KOPT-K1 (cell line): ENCODE data around the gene PYGO1.

Experiments used
- H3K27ac ChIP-seq: fragments of 200-600 bp; sonication (generic); 2 replicates; pipeline ENCODE4 v1.5.1; 2016; ENCODE audit warnings: antibody characterized with exemption, mild to moderate bottlenecking, low read depth, low read length; ENCODE audit not compliant: poor library complexity, severe bottlenecking
- H3K36me3 ChIP-seq: fragments of 200-600 bp; sonication (generic); 2 replicates; pipeline ENCODE4 v1.5.1; 2017; ENCODE audit warnings: antibody characterized with exemption, mild to moderate bottlenecking, low read length, moderate library complexity; ENCODE audit not compliant: insufficient read depth
- H3K9me3 ChIP-seq: fragments of 200-600 bp; sonication (generic); 2 replicates; pipeline ENCODE4 v1.5.1; 2017; ENCODE audit warnings: antibody characterized with exemption, low read length, mild to moderate bottlenecking; ENCODE audit not compliant: insufficient read depth, poor library complexity, severe bottlenecking

PYGO1 gene

DNA sequence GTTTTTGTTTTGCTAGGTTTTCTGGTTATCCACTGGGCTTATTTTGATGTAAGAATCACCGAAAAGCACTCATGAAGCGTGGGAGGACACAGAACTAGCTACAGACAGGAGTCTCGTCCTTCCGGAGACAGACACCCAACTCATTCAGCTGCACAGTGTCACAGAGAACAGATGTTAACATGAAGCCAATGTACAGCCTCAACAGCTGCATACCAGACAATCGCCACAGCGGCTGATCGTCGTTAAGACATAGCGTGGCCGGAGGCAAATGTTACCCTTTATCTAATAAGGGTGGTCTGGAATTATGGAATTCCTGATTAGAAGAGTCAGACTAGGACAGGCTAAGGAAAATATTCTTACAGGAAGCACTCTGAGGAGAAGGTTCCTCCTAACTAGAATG, 1.1 kb upstream of the PYGO1 start:
- Histone ChIP-seq H3K9me3 (peaks cover 4% of the 10 kb centered on the region), H3K27ac (no peak overlapping the region), H3K36me3 (no peaks in the 10 kb centered on the region)

DNA sequence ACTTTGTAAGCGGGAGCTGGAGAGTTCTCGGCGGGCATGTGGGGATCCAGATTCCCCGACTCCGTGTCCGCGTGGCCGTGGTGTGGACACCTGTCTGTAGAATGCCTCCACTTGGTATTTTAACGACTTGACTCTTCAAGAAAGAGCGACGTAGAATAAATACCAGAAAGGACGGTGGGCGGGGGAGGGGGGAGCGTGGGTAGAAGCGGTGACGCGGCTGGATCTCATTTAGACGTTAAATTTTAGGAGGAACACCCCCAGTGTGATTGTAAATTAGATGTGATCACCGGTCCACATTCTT, 620 bp upstream of the PYGO1 start:
- no peak overlapping the region for H3K27ac ChIP-seq

DNA sequence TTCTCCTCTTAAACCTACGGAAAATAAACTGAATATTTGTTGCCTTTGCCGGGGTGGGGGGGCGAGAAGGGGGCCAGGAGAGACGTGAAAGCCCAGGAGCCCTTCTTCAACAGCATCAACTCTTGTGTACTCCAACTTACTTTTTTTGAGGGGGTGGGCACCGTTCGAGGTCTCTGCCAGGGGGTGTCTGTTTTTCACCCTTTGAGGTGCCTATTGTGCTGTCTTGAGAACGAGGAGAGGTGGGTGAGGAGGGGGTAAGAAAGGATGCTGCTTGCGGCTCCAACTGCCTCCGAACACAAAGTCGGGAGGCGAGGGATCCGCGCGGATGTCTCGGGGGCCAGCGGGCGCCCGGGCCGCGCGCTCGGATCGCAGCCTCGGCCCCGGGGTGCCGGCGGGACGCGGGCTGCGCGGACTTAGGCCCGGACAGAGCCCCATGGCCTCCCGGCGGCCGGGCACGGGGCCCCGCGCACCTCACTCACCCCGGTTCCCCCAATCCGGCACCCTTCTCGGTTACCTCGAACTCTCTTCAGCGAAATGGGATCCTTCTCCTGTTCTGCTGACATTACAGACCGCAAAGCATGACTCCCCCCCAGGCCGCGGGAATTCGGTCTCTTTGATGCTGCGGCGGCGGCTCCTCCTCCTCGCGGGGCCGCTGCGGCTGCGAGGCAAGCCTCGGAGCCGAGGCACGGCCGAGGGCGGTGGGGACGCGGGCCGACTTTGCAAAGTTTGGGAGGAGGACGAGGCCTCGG, 650 bp downstream of the PYGO1 start:
- Histone ChIP-seq H3K36me3 (no peaks in the 10 kb centered on the region), H3K9me3 (peaks cover 4% of the 10 kb centered on the region), H3K27ac (no peak overlapping the region)

More for the DNA sequence above, 620 bp upstream of the PYGO1 start:
- Histone ChIP-seq H3K36me3 (no peaks in the 10 kb centered on the region), H3K9me3 (peaks cover 4% of the 10 kb centered on the region)

DNA sequence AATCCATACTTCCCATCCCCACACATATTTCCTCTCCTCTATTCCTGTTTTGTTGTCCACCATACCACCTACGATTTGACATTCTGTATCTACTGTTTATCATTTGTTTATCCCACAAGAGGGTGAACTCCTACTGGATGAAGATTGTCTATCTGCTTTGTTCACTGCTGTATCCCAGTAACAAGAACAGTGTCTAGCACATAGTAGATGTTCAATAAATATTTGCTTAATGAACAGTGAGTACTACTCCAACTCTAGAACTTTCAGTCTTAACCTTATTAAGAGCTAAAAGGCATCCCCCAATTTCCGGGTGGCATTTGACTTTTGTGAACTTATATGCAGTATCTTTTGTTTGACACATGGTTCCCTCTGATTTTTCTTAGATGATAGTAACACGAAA, 1.3 kb downstream of the PYGO1 start:
- Histone ChIP-seq H3K27ac (no peak overlapping the region), H3K9me3 (peaks cover 4% of the 10 kb centered on the region), H3K36me3 (no peaks in the 10 kb centered on the region)

DNA sequence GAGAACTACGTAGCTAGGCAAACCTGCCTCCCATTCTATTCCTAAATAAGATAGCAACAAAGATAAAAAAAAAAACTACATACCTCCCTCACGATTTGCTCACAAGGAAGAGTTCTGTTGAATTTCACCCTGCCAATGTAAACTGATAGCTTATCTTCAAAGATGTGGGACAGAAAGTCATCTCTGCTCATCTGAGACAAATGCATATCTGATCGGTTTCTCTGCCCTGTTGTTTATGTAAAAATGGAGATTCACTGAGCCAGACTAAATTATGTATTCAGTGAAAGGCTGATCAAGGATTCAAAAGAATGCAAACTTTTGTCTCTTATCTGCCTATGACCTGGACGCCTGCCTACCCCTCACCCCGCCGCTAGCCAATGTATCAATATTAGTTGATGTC, 11.2 kb downstream of the PYGO1 start:
- Histone ChIP-seq H3K9me3 (no peaks in the 10 kb centered on the region), H3K27ac (no peak overlapping the region), H3K36me3 (no peaks in the 10 kb centered on the region)

DNA sequence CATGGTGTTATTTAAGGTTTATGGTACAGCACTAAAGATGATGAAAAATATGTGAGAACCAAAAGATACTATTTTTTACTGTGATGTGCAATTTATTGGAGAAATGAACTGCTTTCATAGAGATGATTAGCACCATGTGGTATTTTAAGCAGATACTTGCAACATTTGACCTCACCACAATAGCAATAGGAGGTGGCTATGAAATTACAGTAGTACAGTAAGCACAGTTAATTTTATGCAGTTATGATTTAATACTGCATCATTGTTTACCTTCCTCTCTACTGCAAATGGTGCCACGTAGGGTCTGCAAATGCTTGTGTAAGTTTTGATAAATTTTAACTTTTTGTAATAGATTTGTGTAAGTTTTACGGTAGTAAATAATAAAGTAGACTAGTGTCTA, 14.0 kb downstream of the PYGO1 start:
- H3K36me3 ChIP-seq: no peaks in the 10 kb centered on the region
- H3K9me3 ChIP-seq: peaks cover 5% of the 10 kb centered on the region
- no peak overlapping the region for H3K27ac ChIP-seq

DNA sequence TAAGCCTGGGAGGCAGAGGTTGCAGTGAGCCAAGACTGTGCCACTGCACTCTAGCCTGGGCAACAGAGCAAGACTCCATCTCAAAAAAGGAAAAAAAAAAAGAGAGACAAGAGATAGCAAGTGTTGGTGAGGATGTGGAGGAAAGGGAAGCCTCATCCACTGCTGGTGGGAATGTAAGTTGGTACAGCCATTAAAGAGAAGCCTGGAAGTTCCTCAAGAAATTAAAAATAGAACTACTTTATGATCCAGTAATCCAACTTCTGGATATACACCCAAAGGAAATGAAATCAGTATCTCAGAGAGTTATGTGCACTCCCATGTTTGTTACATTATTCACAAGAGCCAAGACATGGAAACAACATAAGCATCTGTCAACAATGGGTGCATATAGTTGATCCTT, 14.9 kb downstream of the PYGO1 start:
- Histone ChIP-seq H3K9me3 (peaks cover 5% of the 10 kb centered on the region), H3K27ac (no peak overlapping the region), H3K36me3 (no peaks in the 10 kb centered on the region)

DNA sequence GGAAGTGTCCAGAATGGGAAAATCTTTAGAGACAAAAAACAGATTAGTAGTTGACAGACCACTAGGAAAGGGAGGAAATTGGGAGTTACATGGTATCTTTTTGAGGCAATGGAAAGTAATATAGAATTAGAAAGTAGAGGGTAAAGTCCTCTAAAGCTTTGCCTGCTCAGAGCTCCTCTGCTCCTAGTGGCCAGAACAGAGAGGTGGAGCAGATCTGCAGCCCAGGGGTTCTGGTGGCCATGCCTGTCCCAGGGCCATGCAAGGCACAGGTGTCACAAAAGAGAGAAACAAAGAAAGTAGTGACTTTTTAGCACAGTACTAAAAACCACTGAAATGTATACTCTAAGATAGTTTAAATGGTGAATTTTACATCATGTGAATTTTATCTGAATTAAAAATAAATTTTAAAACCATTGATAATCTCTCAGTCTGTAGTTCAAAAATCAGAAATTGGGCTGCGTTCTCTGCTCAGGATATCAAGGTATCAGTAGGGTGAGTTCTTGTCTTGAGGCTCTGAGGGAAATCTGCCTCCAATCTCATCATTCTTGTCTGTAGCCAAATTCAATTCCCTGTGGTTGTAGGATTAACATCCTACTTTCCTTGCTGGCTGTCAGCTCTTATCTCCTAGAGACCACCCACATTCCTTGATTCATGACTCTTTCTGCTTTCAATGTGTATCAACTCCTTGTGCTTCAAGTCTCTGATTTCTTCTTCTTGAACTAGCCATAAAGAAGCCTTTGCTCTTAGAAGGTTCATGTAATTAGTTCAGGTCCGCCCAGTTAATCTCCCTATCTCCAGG, 23.6 kb downstream of the PYGO1 start:
- Histone ChIP-seq H3K36me3 (no peaks in the 10 kb centered on the region), H3K27ac (no peak overlapping the region), H3K9me3 (peaks cover 10% of the 10 kb centered on the region)

DNA sequence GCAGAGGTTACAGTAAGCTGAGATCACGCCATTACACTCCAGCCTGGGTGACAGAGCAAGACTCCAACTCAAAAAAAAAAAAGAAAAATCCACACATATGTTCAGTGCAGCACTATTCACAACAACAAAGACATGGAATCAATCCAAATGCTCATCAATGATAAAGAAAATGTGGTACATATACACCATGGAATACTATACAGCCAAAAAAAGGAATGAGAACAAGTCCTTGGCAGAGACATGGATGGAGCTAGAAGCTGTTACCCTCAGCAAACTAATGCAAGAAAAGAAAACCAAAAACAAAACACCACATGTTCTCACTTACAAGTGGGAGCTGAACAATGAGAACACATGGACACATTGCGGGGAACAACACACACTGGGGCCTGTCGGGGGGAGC, 25.5 kb downstream of the PYGO1 start:
- Histone ChIP-seq H3K9me3 (peaks cover 10% of the 10 kb centered on the region), H3K36me3 (no peaks in the 10 kb centered on the region)

DNA sequence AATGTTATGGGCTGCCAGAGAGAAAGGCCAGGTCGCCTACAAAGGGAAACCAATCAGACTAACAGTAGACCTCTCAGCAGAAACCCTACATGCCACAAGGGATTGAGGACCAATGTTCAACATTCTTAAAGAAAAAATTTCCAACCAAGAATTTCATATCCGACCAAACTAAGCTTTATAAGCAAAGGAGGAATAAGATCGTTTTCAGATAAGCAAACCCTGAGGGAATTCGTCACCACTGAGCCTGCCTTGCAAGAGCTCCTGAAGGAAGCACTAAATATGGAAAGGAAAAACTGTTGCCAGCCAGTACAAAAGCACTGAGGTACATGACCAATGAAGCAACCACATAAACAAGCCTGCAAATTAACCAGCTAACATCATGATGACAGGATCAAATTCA, 33.1 kb downstream of the PYGO1 start:
- H3K36me3 ChIP-seq: no peaks in the 10 kb centered on the region
- H3K27ac ChIP-seq: no peak overlapping the region
- peaks cover 21% of the 10 kb centered on the region for H3K9me3 ChIP-seq

More for the DNA sequence above, 25.5 kb downstream of the PYGO1 start:
- H3K27ac ChIP-seq: no peak overlapping the region

DNA sequence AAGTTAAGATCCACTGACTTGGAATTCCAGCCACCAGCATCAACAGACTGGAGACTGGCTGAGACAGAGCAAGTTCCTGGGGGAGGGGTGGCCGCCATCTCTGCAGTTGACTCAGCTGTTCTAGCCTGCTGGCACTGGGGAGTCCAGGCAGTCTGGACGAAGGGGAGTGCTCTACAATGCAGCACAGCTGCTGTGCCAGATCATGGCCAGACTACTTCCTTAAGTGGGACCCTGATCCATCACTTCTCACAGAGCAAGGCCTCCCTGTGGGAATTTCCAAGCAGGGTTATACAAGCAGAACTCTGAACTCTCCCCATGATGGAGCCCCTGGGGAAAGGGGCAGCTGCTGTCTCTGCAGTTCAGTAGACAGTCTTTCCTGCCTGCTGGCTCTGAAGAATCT, 35.2 kb downstream of the PYGO1 start:
- Histone ChIP-seq H3K9me3 (peaks cover 21% of the 10 kb centered on the region), H3K27ac (no peak overlapping the region), H3K36me3 (no peaks in the 10 kb centered on the region)

DNA sequence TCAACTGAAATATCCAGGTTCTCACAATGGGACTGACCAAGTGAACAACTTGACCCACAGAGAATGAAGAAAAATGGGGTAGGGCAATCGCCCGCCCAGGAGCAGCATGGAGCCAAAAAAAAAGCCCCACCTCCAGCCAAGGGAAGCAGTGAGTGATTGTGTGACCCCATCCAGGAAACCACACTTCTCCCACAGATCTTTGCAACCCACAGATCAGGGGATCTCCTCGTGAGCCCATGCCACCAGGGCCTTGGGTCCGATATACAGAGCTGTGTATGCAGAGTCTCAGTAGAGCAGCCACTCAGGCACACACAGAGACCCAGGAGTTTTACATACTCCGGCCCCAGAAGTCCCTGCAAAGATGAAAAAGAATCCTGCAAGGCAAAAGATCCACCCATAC, 35.7 kb downstream of the PYGO1 start:
- Histone ChIP-seq H3K27ac (no peak overlapping the region), H3K36me3 (no peaks in the 10 kb centered on the region), H3K9me3 (peaks cover 21% of the 10 kb centered on the region)

DNA sequence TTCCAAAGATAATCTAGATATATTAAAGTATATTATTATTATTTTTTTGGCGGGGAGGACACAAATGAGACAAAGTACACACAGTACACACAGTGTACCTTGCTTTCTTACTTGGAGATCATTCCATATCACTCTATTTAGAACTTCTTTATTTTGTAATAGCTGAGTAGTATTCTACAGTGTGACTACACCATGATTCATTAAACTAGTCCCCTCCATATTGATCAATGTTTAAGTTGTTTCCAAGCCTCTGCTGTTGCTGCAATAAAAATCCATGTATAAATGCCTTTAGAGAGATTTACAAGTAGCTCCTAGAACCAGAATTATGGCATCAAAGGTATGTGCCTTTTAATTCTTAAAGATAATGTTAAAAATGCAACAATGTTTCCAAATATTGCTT, 38.8 kb downstream of the PYGO1 start:
- H3K27ac ChIP-seq: no peak overlapping the region
- no peaks in the 10 kb centered on the region for H3K36me3 ChIP-seq
- no peaks in the 10 kb centered on the region for H3K9me3 ChIP-seq

DNA sequence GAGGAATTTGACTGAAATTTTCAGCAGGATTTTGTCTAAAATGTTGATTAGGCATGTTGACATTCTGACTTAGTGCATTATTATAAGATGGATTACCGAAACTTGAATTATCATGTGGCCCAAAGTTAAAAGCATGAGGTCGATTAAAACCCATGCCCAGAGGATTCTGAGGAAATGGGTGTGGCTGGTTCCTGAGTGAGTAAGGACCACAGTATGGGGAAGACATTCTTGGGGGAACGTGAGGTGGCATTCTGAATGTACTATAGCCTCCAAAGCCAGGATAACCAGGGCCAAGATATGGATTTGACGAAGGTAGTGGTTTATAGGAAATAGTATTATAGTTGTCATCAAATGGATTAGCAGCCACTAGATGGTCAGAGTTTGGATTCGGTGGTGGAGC, 41.4 kb downstream of the PYGO1 start:
- Histone ChIP-seq H3K9me3 (no peaks in the 10 kb centered on the region), H3K36me3 (no peaks in the 10 kb centered on the region), H3K27ac (no peak overlapping the region)

DNA sequence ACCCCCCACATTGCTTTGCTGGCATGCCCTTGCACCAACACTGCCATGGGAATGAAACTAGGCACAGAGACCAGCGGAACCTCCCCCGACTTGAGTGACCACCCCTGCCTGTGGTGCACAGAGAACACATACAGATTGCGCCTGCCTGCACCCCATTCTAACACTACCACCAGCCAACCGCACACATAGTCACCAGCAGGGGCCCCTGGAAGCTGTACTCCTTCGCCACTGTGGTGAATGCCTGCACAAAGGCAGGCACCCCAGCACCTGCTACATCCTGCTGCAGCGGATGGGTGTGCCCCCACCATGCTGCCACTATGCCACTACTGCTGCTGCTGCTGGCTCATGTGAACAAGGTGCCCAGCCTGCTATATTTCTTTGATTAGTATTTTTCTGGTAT, 52.7 kb downstream of the PYGO1 start:
- no peaks in the 10 kb centered on the region for H3K36me3 ChIP-seq
- no peaks in the 10 kb centered on the region for H3K9me3 ChIP-seq
- no peak overlapping the region for H3K27ac ChIP-seq

DNA sequence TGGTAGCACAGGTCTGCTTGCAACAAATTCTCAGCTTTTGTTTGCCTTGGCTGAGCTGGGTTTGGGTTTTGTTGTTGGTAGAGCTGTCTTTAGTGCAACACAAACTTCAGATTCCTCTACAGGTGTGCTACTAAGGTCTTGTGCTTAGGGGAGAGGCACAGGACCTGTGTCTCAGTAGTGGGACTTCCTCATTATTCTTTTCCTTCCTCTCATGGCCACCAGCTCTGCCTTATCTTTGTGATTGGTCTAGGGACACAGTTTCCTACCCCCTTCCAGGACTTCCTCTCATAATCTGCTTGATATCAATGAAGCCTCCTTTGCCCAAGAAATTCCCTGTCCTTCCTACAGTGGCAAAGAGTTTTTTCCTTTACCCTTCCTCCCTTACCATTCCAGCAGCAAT, 55.2 kb downstream of the PYGO1 start:
- Histone ChIP-seq H3K36me3 (no peaks in the 10 kb centered on the region), H3K9me3 (no peaks in the 10 kb centered on the region), H3K27ac (no peak overlapping the region)
